K562 (cell line): ENCODE measurements around the gene RACK1. TPM values are rescaled to one million over a fixed set of nuclear protein-coding genes. Genes with fewer than 3 reads are reported as not detected.

Experiments used
- ARHGAP35 ChIP-seq: fragments of 450-650 bp; IDR thresholded peaks from 2 replicates; pipeline ENCODE4 v1.6.1; 2018; ENCODE audit not compliant: partially characterized antibody
- BCOR ChIP-seq: fragments of 450-650 bp; IDR thresholded peaks from 2 replicates; pipeline ENCODE4 v1.6.1; 2016
- BMI1 ChIP-seq: fragments of 150-350 bp; IDR thresholded peaks from 2 replicates; pipeline ENCODE4 v1.6.1; 2014; ENCODE audit warnings: low read length
- COPS2 ChIP-seq: fragments of 450-650 bp; conservative IDR thresholded peaks from 2 replicates; pipeline ENCODE4 v1.6.1; 2016; ENCODE audit warnings: mild to moderate bottlenecking, moderate library complexity
- GATA2 ChIP-seq: sonication (generic); formaldehyde crosslinking; IDR thresholded peaks from 2 replicates; pipeline ENCODE4 v1.4.0; 2020; ENCODE audit warnings: mild to moderate bottlenecking, missing genetic modification reagents
- KLF1 ChIP-seq: fragments of 450-650 bp; IDR thresholded peaks from 2 replicates; pipeline ENCODE4 v1.6.1; 2016; ENCODE audit warnings: missing genetic modification characterization, missing compliant biosample characterization
- NCOA1 ChIP-seq: fragments of 450-650 bp; IDR thresholded peaks from 2 replicates; pipeline ENCODE4 v1.6.1; 2016; ENCODE audit warnings: low read depth
- PURB ChIP-seq: sonication (generic); formaldehyde crosslinking; IDR thresholded peaks from 2 replicates; pipeline ENCODE4 v1.9.0; 2021; ENCODE audit warnings: low read depth, mild to moderate bottlenecking, missing genetic modification reagents
- RBM39 ChIP-seq: fragments of 200-400 bp; formaldehyde crosslinking; optimal IDR thresholded peaks from 2 replicates; pipeline ENCODE3; 2018; ENCODE audit warnings: low read depth, low read length
- RCOR1 ChIP-seq, 2 experiments: IDR thresholded peaks; 2 replicates each; pipeline ENCODE4 v1.6.1; 2012; ENCODE audit warnings: low read depth in 2 of 2, low read length in 2 of 2, borderline replicate concordance in 1 of 2, improper control_type of control experiment in 1 of 2
- RHOXF2B ChIP-seq: fragments of 250-450 bp; sonication (Bioruptor Pico); conservative IDR thresholded peaks from 2 replicates; pipeline ENCODE4 v1.5.1; 2021
- SAFB2 ChIP-seq: fragments of 200-400 bp; formaldehyde crosslinking; IDR thresholded peaks from 2 replicates; pipeline ENCODE4 v1.6.1; 2018; ENCODE audit warnings: borderline replicate concordance, low read length, low read depth, moderate library complexity; ENCODE audit not compliant: severe bottlenecking
- SETDB1 ChIP-seq: IDR thresholded peaks from one replicate; pipeline ENCODE4 v1.6.1; 2012; ENCODE audit warnings: low read length, control low read depth, inconsistent platforms
- SMAD2 ChIP-seq: fragments of 150-350 bp; IDR thresholded peaks from 2 replicates; pipeline ENCODE4 v1.6.1; 2014; ENCODE audit warnings: low read depth, mild to moderate bottlenecking, low read length
- TAF9B ChIP-seq: fragments of 450-650 bp; IDR thresholded peaks from 2 replicates; pipeline ENCODE4 v1.6.1; 2018; ENCODE audit warnings: mild to moderate bottlenecking; ENCODE audit not compliant: partially characterized antibody
- THAP7 ChIP-seq: fragments of 250-450 bp; sonication (Bioruptor Pico); IDR thresholded peaks from 2 replicates; pipeline ENCODE4 v1.5.0; 2021
- TRIM24 ChIP-seq, 2 experiments: fragments of 450-650 bp; IDR thresholded peaks; 2 replicates each; pipeline ENCODE4 v1.6.1; 2016
- TRIM28 ChIP-seq: fragments of 450-650 bp; IDR thresholded peaks from 2 replicates; pipeline ENCODE4 v1.6.1; 2017
- TSHZ1 ChIP-seq: fragments of 250-450 bp; sonication (Bioruptor Pico); IDR thresholded peaks from 2 replicates; pipeline ENCODE4 v1.4.0; 2020; ENCODE audit warnings: mild to moderate bottlenecking, moderate library complexity
- YBX1 ChIP-seq: fragments of 450-650 bp; IDR thresholded peaks from 2 replicates; pipeline ENCODE4 v1.7.1; 2016; ENCODE audit warnings: mild to moderate bottlenecking
- ZBTB11 ChIP-seq, 3 experiments: fragments of 200-800 bp in 1 of 3; fragments of 250-450 bp in 1 of 3; fragments of 450-650 bp in 1 of 3; sonication (Bioruptor Pico) in 1 of 3; sonication (Bioruptor generic) in 1 of 3; formaldehyde crosslinking in 1 of 3; IDR thresholded peaks; 2 replicates each; pipeline versions ENCODE4 v1.6.1 to v1.8.0; 2016 to 2022; ENCODE audit warnings: mild to moderate bottlenecking in 2 of 3, missing genetic modification characterization in 2 of 3, missing compliant biosample characterization in 1 of 3, moderate library complexity in 1 of 3
- ZNF785 ChIP-seq: fragments of 250-450 bp; sonication (Bioruptor Pico); IDR thresholded peaks from 2 replicates; pipeline ENCODE4 v1.4.0; 2020; ENCODE audit warnings: mild to moderate bottlenecking
- polyA plus RNA-seq, 8 experiments: library from polyadenylated mRNA; depleted of rRNA in 4 of 8; stranded (reverse) in 5 of 8; unstranded in 3 of 8; fragments of >200 nt; fragmentation: Nextera tagmentation in 2 of 8; fragmentation: Illumina TruSeq in 1 of 8; extraction: Ambion mirVana in 2 of 8; extraction: Trizol in 1 of 8; gene quantifications; 2 replicates each; pipeline versions ENCODE4 v1.2.1 to v1.2.3, GENCODE V29; 2011 to 2014; ENCODE audit warnings: inconsistent platforms in 1 of 8, missing spikeins in 1 of 8
- total RNA-seq, 7 experiments: library from RNA; depleted of rRNA in 6 of 7; stranded (reverse); fragments of >200 nt in 6 of 7; fragmentation: Illumina TruSeq in 2 of 7; extraction: Trizol in 2 of 7; gene quantifications; 2 replicates each; pipeline versions ENCODE4 v1.2.1 to v1.2.3, GENCODE V29; 2011 to 2021; ENCODE audit warnings: low replicate concordance in 1 of 7

RACK1 gene
- total and polyA plus RNA-seq, 9 of the 15 experiments (the other 6 are each of a cell fraction or from before 2014, with no cell fraction given) = 2,303 to 5,311 (median 3,833) TPM

GRCh38 chr5:181188700-181189362, 54.9 kb downstream of the RACK1 start (continued):
- TF ChIP-seq THAP7 (CRISPR knock-in tag) (no peak), RCOR1 (IDR thresholded peaks at IDR 0.05; ENCODE audit: borderline replicate concordance in 1 of 2, low read depth in 2 of 2, low read length in 2 of 2) (peak in 1 of 2 experiments; percentile 6; a peak in 1 of 4 replicates), NCOA1 (no peak), KLF1 (tag) (no peak), TAF9B (no peak), BCOR (no peak), TRIM28 (no peak), COPS2 (no peak), RHOXF2B (CRISPR knock-in tag) (no peak), BMI1 (no peak), ARHGAP35 (no peak), TSHZ1 (CRISPR knock-in tag) (no peak), SETDB1 (no peak), GATA2 (CRISPR knock-in tag) (no peak), TRIM24 (IDR thresholded peaks at IDR 0.05) (no peak), ZBTB11 (CRISPR knock-in tag; IDR thresholded peaks at IDR 0.05) (no peak), PURB (CRISPR knock-in tag) (no peak), ZNF785 (CRISPR knock-in tag) (no peak), RBM39 (peak; percentile 26), SMAD2 (no peak), SAFB2 (no peak), YBX1 (no peak)
